Breast epithelium (tissue), 3 donors: ENCODE measurements around the gene KHSRP.

Source experiments
- POLR2AphosphoS5 ChIP-seq, 3 donors: sonication (generic); formaldehyde crosslinking; IDR thresholded peaks; one replicate each; pipeline ENCODE4 v1.6.1; 2017; ENCODE audit warnings: antibody characterized with exemption in 3 of 3
- TF ChIP-seq, protein P1 (sequence below), 3 donors: fragments of 450-650 bp; IDR thresholded peaks; one replicate each; pipeline ENCODE4 v1.5.1; 2016 to 2017; ENCODE audit warnings: antibody characterized with exemption in 3 of 3, mild to moderate bottlenecking in 3 of 3, moderate library complexity in 3 of 3

DNA sequence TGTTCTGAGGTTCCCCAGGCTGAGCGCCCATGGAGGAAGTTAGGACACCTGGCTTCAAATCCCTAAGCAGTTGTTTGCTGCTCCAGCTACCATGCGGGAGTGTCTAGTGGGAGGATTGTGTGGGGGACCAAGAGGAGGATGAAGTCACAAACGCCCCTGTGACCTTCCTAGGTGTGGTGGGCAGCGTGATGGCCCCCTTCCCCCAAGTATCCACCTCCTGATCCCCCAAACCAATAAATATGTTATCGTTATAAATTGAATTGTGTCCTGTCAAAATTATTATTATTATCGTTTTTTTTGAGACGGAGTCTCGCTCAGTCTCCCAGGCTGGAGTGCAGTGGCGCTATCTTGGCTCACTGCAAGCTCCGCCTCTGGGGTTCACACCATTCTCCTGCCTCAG lies 9.1 kb upstream of the KHSRP start, which contains the start of gene SLC25A41:
- TF ChIP-seq, protein P1, sequence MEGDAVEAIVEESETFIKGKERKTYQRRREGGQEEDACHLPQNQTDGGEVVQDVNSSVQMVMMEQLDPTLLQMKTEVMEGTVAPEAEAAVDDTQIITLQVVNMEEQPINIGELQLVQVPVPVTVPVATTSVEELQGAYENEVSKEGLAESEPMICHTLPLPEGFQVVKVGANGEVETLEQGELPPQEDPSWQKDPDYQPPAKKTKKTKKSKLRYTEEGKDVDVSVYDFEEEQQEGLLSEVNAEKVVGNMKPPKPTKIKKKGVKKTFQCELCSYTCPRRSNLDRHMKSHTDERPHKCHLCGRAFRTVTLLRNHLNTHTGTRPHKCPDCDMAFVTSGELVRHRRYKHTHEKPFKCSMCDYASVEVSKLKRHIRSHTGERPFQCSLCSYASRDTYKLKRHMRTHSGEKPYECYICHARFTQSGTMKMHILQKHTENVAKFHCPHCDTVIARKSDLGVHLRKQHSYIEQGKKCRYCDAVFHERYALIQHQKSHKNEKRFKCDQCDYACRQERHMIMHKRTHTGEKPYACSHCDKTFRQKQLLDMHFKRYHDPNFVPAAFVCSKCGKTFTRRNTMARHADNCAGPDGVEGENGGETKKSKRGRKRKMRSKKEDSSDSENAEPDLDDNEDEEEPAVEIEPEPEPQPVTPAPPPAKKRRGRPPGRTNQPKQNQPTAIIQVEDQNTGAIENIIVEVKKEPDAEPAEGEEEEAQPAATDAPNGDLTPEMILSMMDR (IDR thresholded peaks at IDR 0.05), result no peak
- TF ChIP-seq POLR2AphosphoS5 (IDR thresholded peaks at IDR 0.05), result no peak
